Effector CD4-positive, alpha-beta T cell (primary cell): ENCODE data around the gene FOXN4.

Experiments used
- DNase-seq: peaks from one replicate; pipeline ENCODE4 v3.0.0-alpha.2; 2020

Gene FOXN4

GRCh38 chr12:109255377-109255776 is 53.7 kb downstream of the FOXN4 start:
- DNase-seq, result no peak

GRCh38 chr12:109253913-109254544 is 55.1 kb downstream of the FOXN4 start:
- no peak for DNase-seq

- DNase-seq, result no peak
Measured at GRCh38 chr12:109252799-109253198, 56.3 kb downstream of the FOXN4 start.

GRCh38 chr12:109250523-109250922 is 58.6 kb downstream of the FOXN4 start:
- no peak for DNase-seq

GRCh38 chr12:109247831-109248654 is 61.0 kb downstream of the FOXN4 start:
- no peak for DNase-seq

- no peak for DNase-seq
Measured at GRCh38 chr12:109246221-109246620, 62.9 kb downstream of the FOXN4 start.

GRCh38 chr12:109244073-109244472 is 65.0 kb downstream of the FOXN4 start:
- no peak for DNase-seq

- no peak for DNase-seq
Measured at GRCh38 chr12:109241936-109242335, 67.1 kb downstream of the FOXN4 start.

- no peak for DNase-seq
Measured at GRCh38 chr12:109240365-109240764, 68.7 kb downstream of the FOXN4 start.

- no peak for DNase-seq
Measured at GRCh38 chr12:109239691-109240090, 69.4 kb downstream of the FOXN4 start.

GRCh38 chr12:109239179-109239578 is 69.9 kb downstream of the FOXN4 start:
- no peak for DNase-seq

GRCh38 chr12:109236257-109236656 is 72.8 kb downstream of the FOXN4 start:
- DNase-seq, result no peak

GRCh38 chr12:109234012-109234411 is 75.1 kb downstream of the FOXN4 start:
- DNase-seq, result no peak

- DNase-seq, result no peak
Measured at GRCh38 chr12:109232731-109233130, 76.4 kb downstream of the FOXN4 start.

GRCh38 chr12:109230193-109230592 is 78.9 kb downstream of the FOXN4 start:
- DNase-seq, result no peak

GRCh38 chr12:109228664-109229063 is 80.4 kb downstream of the FOXN4 start:
- no peak for DNase-seq
